ENCODE data around the gene UBE2B. TPM values are rescaled to one million over a fixed set of nuclear protein-coding genes. Genes with fewer than 3 reads are reported as not detected.
"Not testable (repeated sequence)": the region's sequence is repeated elsewhere in the genome, so short reads cannot be mapped to it uniquely, and the experiment has no call there.

The UBE2B gene
- total and polyA plus RNA-seq, 7 donors = 146 to 296 (median 210) TPM

GRCh38 chr5:134371834-134372340, 518 bp downstream of the UBE2B start:
- H3K9me3 ChIP-seq = no peaks in the 10 kb centered on the region
- no peak for TF ChIP-seq CTCF (IDR thresholded peaks at IDR 0.05)
- no peaks in the 10 kb centered on the region for H3K27me3 ChIP-seq (ENCODE audit: insufficient read depth in 3 of 3, low read length in 2 of 3)
- ATAC-seq (peak; percentile 75 to 79 (median 78)), DNase-seq (peak; percentile 76 to 92)
- peaks cover 2 to 36% of the 10 kb centered on the region in 2 donors for H3K36me3 ChIP-seq (ENCODE audit: insufficient read depth in 1 of 2, low read depth in 1 of 2)
- peaks cover 45% of the 10 kb centered on the region for H3K4me1 ChIP-seq
- 0 to 1% (median 1%) methylated on average over 28 to 29 of the region's 29 CpGs for WGBS, 3 donors
- intact Hi-C loops (cut with DNase I) = loop anchor here in 1 of 2 donors (2.0 to 5.0 kb wide), 2 partner anchors 65 to 155 kb away; no protein-coding TSS in a partner anchor
- peak overlapping the region; percentile 100 for H3K4me3 ChIP-seq
- H3K27ac ChIP-seq = peak overlapping the region; percentile 100

- intact Hi-C loops (cut with DNase I) = loop anchor here in 1 of 2 donors (5.0 kb wide), 1 partner anchor 64 kb away; no protein-coding TSS in a partner anchor
- 61 to 77% (median 73%) methylated on average over 4 to 5 of the region's 5 CpGs for WGBS, 3 donors
- peaks cover 8 to 47% of the 10 kb centered on the region in 2 donors for H3K36me3 ChIP-seq (ENCODE audit: insufficient read depth in 1 of 2, low read depth in 1 of 2)
- H3K4me1 ChIP-seq = peaks cover 61% of the 10 kb centered on the region
- not testable (repeated sequence) for DNase-seq; ATAC-seq; H3K9me3 ChIP-seq; H3K27me3 ChIP-seq (ENCODE audit: insufficient read depth in 3 of 3, low read length in 2 of 3)
- peak overlapping the region; percentile 100 for H3K27ac ChIP-seq
- H3K4me3 ChIP-seq = peak overlapping the region; percentile 100
These were observed 2.3 kb downstream of the UBE2B start for GRCh38 chr5:134373633-134374032.

GRCh38 chr5:134374232-134374631, 2.9 kb downstream of the UBE2B start:
- Histone ChIP-seq H3K4me3 (peak overlapping the region; percentile 100), H3K4me1 (peaks cover 59% of the 10 kb centered on the region), H3K27me3 (ENCODE audit: insufficient read depth in 3 of 3, low read length in 2 of 3) (no peaks in the 10 kb centered on the region), H3K36me3 (ENCODE audit: insufficient read depth in 1 of 2, low read depth in 1 of 2) (peaks cover 8 to 53% of the 10 kb centered on the region in 2 donors), H3K27ac (peak overlapping the region; percentile 32), H3K9me3 (no peaks in the 10 kb centered on the region)
- ATAC-seq = no peak
- no peak for TF ChIP-seq CTCF (IDR thresholded peaks at IDR 0.05)
- intact Hi-C loops (cut with DNase I) = loop anchor here in 1 of 2 donors (5.0 kb wide), 1 partner anchor 63 kb away; no protein-coding TSS in a partner anchor
- 48 to 59% (median 56%) methylated on average over 3 of the region's 3 CpGs for WGBS, 3 donors
- no peak for DNase-seq

GRCh38 chr5:134380346-134380745, 9.0 kb downstream of the UBE2B start:
- TF ChIP-seq CTCF (IDR thresholded peaks at IDR 0.05) = no peak
- peaks cover 13 to 100% of the 10 kb centered on the region in 2 donors for H3K36me3 ChIP-seq (ENCODE audit: insufficient read depth in 1 of 2, low read depth in 1 of 2)
- no peaks in the 10 kb centered on the region for H3K9me3 ChIP-seq
- H3K4me3 ChIP-seq = no peak overlapping the region
- H3K27ac ChIP-seq = peak overlapping the region; percentile 3
- ATAC-seq = no peak
- 77 to 88% (median 84%) methylated on average over 5 of the region's 5 CpGs for WGBS, 3 donors
- H3K27me3 ChIP-seq (ENCODE audit: insufficient read depth in 3 of 3, low read length in 2 of 3) = no peaks in the 10 kb centered on the region
- peaks cover 30% of the 10 kb centered on the region for H3K4me1 ChIP-seq
- intact Hi-C loops (cut with DNase I) = no loop called here
- DNase-seq = no peak

- ATAC-seq; H3K27me3 ChIP-seq (ENCODE audit: insufficient read depth in 3 of 3, low read length in 2 of 3); H3K27ac ChIP-seq; DNase-seq; H3K4me3 ChIP-seq; H3K9me3 ChIP-seq; intact Hi-C loops (cut with DNase I): not testable (repeated sequence)
- WGBS, 3 donors = 95 to 97% (median 95%) methylated on average over 2 of the region's 2 CpGs
- Histone ChIP-seq H3K36me3 (ENCODE audit: insufficient read depth in 1 of 2, low read depth in 1 of 2) (peaks cover 13 to 100% of the 10 kb centered on the region in 2 donors), H3K4me1 (peaks cover 13% of the 10 kb centered on the region)
These were observed 10.8 kb downstream of the UBE2B start for GRCh38 chr5:134382204-134382603.

Data from psoas muscle (tissue), 8 donors.